GM12878 (cell line): ENCODE data around the gene FAM81A. TPM values are rescaled to one million over a fixed set of nuclear protein-coding genes. Genes with fewer than 3 reads are reported as not detected.

ENCODE experiments used
- ATAC-seq: fragments of 200-7000 bp; cut with Tn5 transposase; 3 replicates; pipeline ENCODE4 v1.9.1; 2020; ENCODE audit warnings: mild to moderate bottlenecking, moderate library complexity
- BruUV-seq: library from RNA; stranded (reverse); fragments of 400-500 nt; replicated peaks from 2 replicates; lab custom pipeline; 2021; lab: Mats Ljungman, UMichigan
- CTCF ChIA-PET: fragments of 300-600 bp; sonication (Branson Sonifier 250); formaldehyde crosslinking; extraction: SDS; loops from one replicate; lab custom pipeline; 2021; ENCODE audit warnings: inconsistent platforms; lab: Yijun Ruan, JAX
- POLR2A ChIA-PET: fragments of 350-600 bp; formaldehyde crosslinking; extraction: SDS; loops from one replicate; lab custom pipeline; 2021; ENCODE audit warnings: inconsistent platforms; lab: Charles Lee
- RAD21 ChIA-PET: fragments of 300-600 bp; sonication (Branson Sonifier 250); formaldehyde crosslinking; loops from one replicate; lab custom pipeline; 2023; ENCODE audit warnings: antibody characterized with exemption; ENCODE audit not compliant: unreplicated experiment; lab: Charles Lee
- SMC1A ChIA-PET: fragments of 300-600 bp; sonication (Branson Sonifier 250); formaldehyde crosslinking; loops from one replicate; lab custom pipeline; 2023; ENCODE audit not compliant: unreplicated experiment, uncharacterized antibody; lab: Charles Lee
- DNase-seq: peaks from one replicate; pipeline ENCODE4 v3.0.0-alpha.2; 2011; ENCODE audit warnings: low read depth, low spot score
- FAIRE-seq: peaks from 3 replicates; lab custom pipeline; 2011; peaks lifted over from hg19 to GRCh38; lab: Jason Lieb, UNC
- H2AFZ ChIP-seq: 2 replicates; pipeline ENCODE4 v1.6.0; 2011; ENCODE audit warnings: low read depth, low read length, control low read depth; ENCODE audit not compliant: control insufficient read depth
- H3K27ac ChIP-seq: 2 replicates; pipeline ENCODE4 v1.5.1; 2011; ENCODE audit warnings: control low read depth; ENCODE audit not compliant: control insufficient read depth, insufficient read depth
- H3K27me3 ChIP-seq, 2 experiments: replicated peaks in 1 of 2; 2 replicates each; pipeline versions ENCODE4 v1.6.0 to v1.6.1; 2011; ENCODE audit warnings: low read length in 1 of 2; ENCODE audit not compliant: control insufficient read depth in 2 of 2, insufficient read depth in 2 of 2
- H3K36me3 ChIP-seq, 2 experiments: 2 replicates each; pipeline ENCODE4 v1.5.1; 2011; ENCODE audit warnings: low read length in 1 of 2; ENCODE audit not compliant: control insufficient read depth in 2 of 2, insufficient read depth in 2 of 2
- H3K4me1 ChIP-seq: 2 replicates; pipeline ENCODE4 v1.6.1; 2011; ENCODE audit warnings: mild to moderate bottlenecking, low read length, moderate library complexity, mixed read lengths; ENCODE audit not compliant: control insufficient read depth, insufficient read depth
- H3K4me2 ChIP-seq: 2 replicates; pipeline ENCODE4 v1.6.0; 2011; ENCODE audit warnings: control low read depth; ENCODE audit not compliant: control insufficient read depth, insufficient read depth
- H3K4me3 ChIP-seq: fragments of 200-600 bp; sonication (generic); 2 replicates; pipeline ENCODE4 v1.5.1; 2016
- H3K79me2 ChIP-seq: 2 replicates; pipeline ENCODE4 v1.6.0; 2011; ENCODE audit warnings: low read length; ENCODE audit not compliant: control insufficient read depth, insufficient read depth
- H3K9ac ChIP-seq: 2 replicates; pipeline ENCODE4 v1.8.0; 2011; ENCODE audit warnings: low read length, control low read depth, mixed read lengths; ENCODE audit not compliant: control insufficient read depth, insufficient read depth
- H3K9me3 ChIP-seq: replicated peaks from 3 replicates; pipeline ENCODE4 v1.5.1; 2011; ENCODE audit warnings: mild to moderate bottlenecking, low read length; ENCODE audit not compliant: control insufficient read depth, insufficient read depth
- H4K20me1 ChIP-seq: 2 replicates; pipeline ENCODE4 v1.6.0; 2011; ENCODE audit not compliant: control insufficient read depth, insufficient read depth
- CBX3 ChIP-seq: fragments of 200-600 bp; sonication (generic); IDR thresholded peaks from 2 replicates; pipeline ENCODE4 v1.6.1; 2016; ENCODE audit warnings: low read depth, borderline replicate concordance
- EED ChIP-seq: sonication (generic); IDR thresholded peaks from 2 replicates; pipeline ENCODE4 v1.6.1; 2016; ENCODE audit warnings: antibody characterized with exemption, low read depth
- GABPA ChIP-seq: IDR thresholded peaks from 2 replicates; pipeline ENCODE4 v1.6.1; 2014; ENCODE audit warnings: antibody characterized with exemption, low read depth, mild to moderate bottlenecking, inconsistent platforms
- IRF4 ChIP-seq: IDR thresholded peaks from 2 replicates; pipeline ENCODE4 v1.6.1; 2011; ENCODE audit warnings: low read depth, low read length
- JUNB ChIP-seq: IDR thresholded peaks from 2 replicates; pipeline ENCODE4 v1.6.1; 2016; ENCODE audit warnings: antibody characterized with exemption, mild to moderate bottlenecking
- JUND ChIP-seq: IDR thresholded peaks from 2 replicates; pipeline ENCODE4 v1.6.1; 2012; ENCODE audit warnings: low read depth, mild to moderate bottlenecking, low read length, improper control_type of control experiment, moderate library complexity
- MAX ChIP-seq: IDR thresholded peaks from 2 replicates; pipeline ENCODE4 v1.6.1; 2012; ENCODE audit warnings: low read depth, low read length, improper control_type of control experiment
- MEF2A ChIP-seq: IDR thresholded peaks from 2 replicates; pipeline ENCODE4 v1.6.1; 2011; ENCODE audit warnings: low read depth, mild to moderate bottlenecking, low read length, moderate library complexity; ENCODE audit not compliant: insufficient read depth
- MEF2B ChIP-seq: fragments of 450-650 bp; IDR thresholded peaks from 2 replicates; pipeline ENCODE4 v1.6.1; 2018; ENCODE audit warnings: mild to moderate bottlenecking, moderate library complexity; ENCODE audit not compliant: partially characterized antibody, poor library complexity, severe bottlenecking
- NR2C2 ChIP-seq: IDR thresholded peaks from 2 replicates; pipeline ENCODE4 v1.6.1; 2011; ENCODE audit warnings: borderline replicate concordance, low read depth; ENCODE audit not compliant: control insufficient read depth, insufficient read length
- RAD21 ChIP-seq: IDR thresholded peaks from 2 replicates; pipeline ENCODE4 v1.6.1; 2011; ENCODE audit warnings: mild to moderate bottlenecking, low read depth, low read length, moderate library complexity; ENCODE audit not compliant: insufficient read depth
- SKIL ChIP-seq: fragments of 450-650 bp; IDR thresholded peaks from 2 replicates; pipeline ENCODE4 v1.6.1; 2017; ENCODE audit warnings: mild to moderate bottlenecking, low read depth, inconsistent platforms; ENCODE audit not compliant: poor library complexity, severe bottlenecking
- SMC3 ChIP-seq: IDR thresholded peaks from 2 replicates; pipeline ENCODE4 v1.6.1; 2011; ENCODE audit warnings: low read length, improper control_type of control experiment, borderline replicate concordance
- TARDBP ChIP-seq: IDR thresholded peaks from 2 replicates; pipeline ENCODE4 v1.6.1; 2016; ENCODE audit warnings: borderline replicate concordance
- TBL1XR1 ChIP-seq: IDR thresholded peaks from 2 replicates; pipeline ENCODE4 v1.6.1; 2012; ENCODE audit warnings: low read depth, low read length, improper control_type of control experiment
- YY1 ChIP-seq: IDR thresholded peaks from 2 replicates; pipeline ENCODE4 v1.6.1; 2011; ENCODE audit warnings: low read depth, mild to moderate bottlenecking, low read length
- ZNF207 ChIP-seq: fragments of 450-650 bp; IDR thresholded peaks from 2 replicates; pipeline ENCODE4 v1.6.1; 2014; ENCODE audit warnings: antibody characterized with exemption, mild to moderate bottlenecking, borderline replicate concordance
- ZZZ3 ChIP-seq: IDR thresholded peaks from 2 replicates; pipeline ENCODE4 v1.6.1; 2011; ENCODE audit warnings: low read depth; ENCODE audit not compliant: control insufficient read depth, insufficient read length
- WGBS: methylation state at CpG from one replicate; pipeline ENCODE4 v1.1.6; 2016; ENCODE audit warnings: low lambda C conversion rate; ENCODE audit not compliant: insufficient replicate concordance, insufficient coverage; ENCODE audit errors: missing lambda C conversion rate; 5-methylcytosine and 5-hydroxymethylcytosine counted together
- in situ Hi-C: fragments of 300-500 bp; cut with MboI; formaldehyde crosslinking; loops from 9 replicates; pipeline ENCODE4 v1.14.3; 2018; ENCODE audit warnings: mixed read lengths
- intact Hi-C: fragments of 100-400 bp; cut with micrococcal nuclease; formaldehyde crosslinking; loops from one replicate; pipeline ENCODE4 v1.14.2; 2022; ENCODE audit not compliant: unreplicated experiment
- polyA plus RNA-seq, 11 experiments: library from polyadenylated mRNA; depleted of rRNA in 4 of 11; unstranded in 6 of 11; stranded (reverse) in 5 of 11; fragments of >200 nt; fragmentation: Nextera tagmentation in 4 of 11; fragmentation: Illumina TruSeq in 1 of 11; extraction: Ambion mirVana in 4 of 11; extraction: Trizol in 1 of 11; gene quantifications; 1 replicate in 1 of 11; 2 replicates in 10 of 11; pipeline versions ENCODE4 v1.2.1 to v1.2.3, GENCODE V29; 2011 to 2016; ENCODE audit warnings: inconsistent platforms in 2 of 11, missing spikeins in 2 of 11, low read depth in 1 of 11
- total RNA-seq, 4 experiments: library from RNA; depleted of rRNA in 3 of 4; stranded (reverse); fragments of >200 nt in 3 of 4; fragmentation: Illumina TruSeq in 1 of 4; extraction: Trizol in 1 of 4; gene quantifications; 2 replicates each; pipeline versions ENCODE4 v1.2.1 to v1.2.3, GENCODE V29; 2013 to 2021
- TF ChIP-seq, protein P1 (sequence below): fragments of 150-350 bp; IDR thresholded peaks from 2 replicates; pipeline ENCODE4 v1.6.1; 2014; ENCODE audit warnings: mild to moderate bottlenecking, low read depth, low read length

Gene FAM81A
- total and polyA plus RNA-seq, 10 of the 15 experiments (the other 5 are each of a cell fraction or from before 2014, with no cell fraction given): 0.18 to 34.5 (median 16.2) TPM

GRCh38 chr15:59492389-59493377 is 54.7 kb downstream of the FAM81A start:
- H3K27ac ChIP-seq: no peak overlapping the region
- SMC1A ChIA-PET: interaction anchor here (0.6 to 5.2 kb wide), 28 partner anchors 9 to 722 kb away, joined by 3 to 31 read pairs (median 4); no protein-coding TSS in a partner anchor
- no peak overlapping the region for H3K4me3 ChIP-seq
- peak; percentile 23 for FAIRE-seq
- peaks cover 6% of the 10 kb centered on the region for H3K4me1 ChIP-seq
- POLR2A ChIA-PET: no interaction called here
- peak; percentile 40 for DNase-seq
- peak; percentile 97 for ATAC-seq
- H3K9me3 ChIP-seq: no peaks in the 10 kb centered on the region
- H3K79me2 ChIP-seq: no peaks in the 10 kb centered on the region
- no peaks in the 10 kb centered on the region for H3K36me3 ChIP-seq
- in situ Hi-C loops (loop anchor here (5.0 to 10.0 kb wide), 3 partner anchors 115 to 1268 kb away; no protein-coding TSS in a partner anchor), intact Hi-C loops (loop anchor here (2.0 to 5.0 kb wide), 8 partner anchors 116 to 536 kb away; no protein-coding TSS in a partner anchor)
- WGBS: 21% methylated on average over 11 of the region's 11 CpGs
- H3K27me3 ChIP-seq: no peaks in the 10 kb centered on the region
- no peak overlapping the region for H3K4me2 ChIP-seq
- H3K9ac ChIP-seq: no peak overlapping the region
- H4K20me1 ChIP-seq: no peaks in the 10 kb centered on the region
- no TSS peak for BruUV-seq
- RAD21 ChIA-PET: interaction anchor here (0.6 to 4.4 kb wide), 23 partner anchors 8 to 1265 kb away, joined by 3 to 37 read pairs (median 4); no protein-coding TSS in a partner anchor
- CTCF ChIA-PET: interaction anchor here (0.6 to 6.0 kb wide), 44 partner anchors 8 to 1265 kb away, joined by 3 to 46 read pairs (median 4); no protein-coding TSS in a partner anchor
- peak overlapping the region; percentile 59 for H2AFZ ChIP-seq
- TF ChIP-seq JUND (no peak), JUNB (no peak), RAD21 (peak; percentile 94), GABPA (no peak), ZNF207 (no peak), SMC3 (peak; percentile 96), NR2C2 (no peak), CBX3 (no peak), MEF2B (peak; percentile 56), ZZZ3 (no peak), MAX (no peak), SKIL (peak; percentile 55), IRF4 (no peak; the same call in 1 of the 2 replicates), TARDBP (no peak), EED (0 out of 2 replicates have a peak, but pooled peaks have one; percentile 25), YY1 (0 out of 2 replicates have a peak, but pooled peaks have one; percentile 50), MEF2A (peak; percentile 83), TBL1XR1 (0 out of 2 replicates have a peak, but pooled peaks have one; percentile 26)
- TF ChIP-seq, protein P1, sequence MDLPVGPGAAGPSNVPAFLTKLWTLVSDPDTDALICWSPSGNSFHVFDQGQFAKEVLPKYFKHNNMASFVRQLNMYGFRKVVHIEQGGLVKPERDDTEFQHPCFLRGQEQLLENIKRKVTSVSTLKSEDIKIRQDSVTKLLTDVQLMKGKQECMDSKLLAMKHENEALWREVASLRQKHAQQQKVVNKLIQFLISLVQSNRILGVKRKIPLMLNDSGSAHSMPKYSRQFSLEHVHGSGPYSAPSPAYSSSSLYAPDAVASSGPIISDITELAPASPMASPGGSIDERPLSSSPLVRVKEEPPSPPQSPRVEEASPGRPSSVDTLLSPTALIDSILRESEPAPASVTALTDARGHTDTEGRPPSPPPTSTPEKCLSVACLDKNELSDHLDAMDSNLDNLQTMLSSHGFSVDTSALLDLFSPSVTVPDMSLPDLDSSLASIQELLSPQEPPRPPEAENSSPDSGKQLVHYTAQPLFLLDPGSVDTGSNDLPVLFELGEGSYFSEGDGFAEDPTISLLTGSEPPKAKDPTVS: no peak
